HG03432 (cell line): ENCODE data around the gene CAGE1.
"Not testable (repeated sequence)": the region's sequence is repeated elsewhere in the genome, so short reads cannot be mapped to it uniquely, and the experiment has no call there.

Source experiments
- ATAC-seq: cut with Tn5 transposase; IDR thresholded peaks from one replicate; pipeline ENCODE4 v1.9.1; 2021; ENCODE audit warnings: mild to moderate bottlenecking, moderate library complexity; ENCODE audit not compliant: unreplicated experiment

The CAGE1 gene

GRCh38 chr6:7410851-7411250 is 21.3 kb upstream of the CAGE1 start:
- ATAC-seq = no peak

GRCh38 chr6:7409740-7410139 is 20.2 kb upstream of the CAGE1 start:
- ATAC-seq = no peak

GRCh38 chr6:7406743-7407142 is 17.2 kb upstream of the CAGE1 start:
- no peak for ATAC-seq

DNA sequence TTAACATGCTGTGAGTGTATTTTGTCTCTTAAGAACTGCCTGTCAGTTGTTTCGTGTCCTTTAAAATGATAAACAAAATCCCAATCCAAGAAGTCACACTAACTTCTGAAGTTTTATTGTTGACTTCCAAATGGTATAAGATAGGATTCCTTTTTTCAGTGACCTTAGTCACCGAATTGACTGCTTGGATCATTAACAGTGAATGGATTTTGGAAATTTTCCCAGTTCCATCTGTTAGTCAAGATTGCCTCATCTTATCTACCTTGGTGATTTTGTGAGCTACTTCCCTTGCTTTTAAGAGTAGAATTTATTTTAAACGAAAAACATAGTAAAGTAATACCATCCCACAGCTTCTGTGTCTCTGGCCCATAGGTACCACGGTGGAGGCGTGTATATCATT is 15.0 kb upstream of the CAGE1 start:
- no peak for ATAC-seq

DNA sequence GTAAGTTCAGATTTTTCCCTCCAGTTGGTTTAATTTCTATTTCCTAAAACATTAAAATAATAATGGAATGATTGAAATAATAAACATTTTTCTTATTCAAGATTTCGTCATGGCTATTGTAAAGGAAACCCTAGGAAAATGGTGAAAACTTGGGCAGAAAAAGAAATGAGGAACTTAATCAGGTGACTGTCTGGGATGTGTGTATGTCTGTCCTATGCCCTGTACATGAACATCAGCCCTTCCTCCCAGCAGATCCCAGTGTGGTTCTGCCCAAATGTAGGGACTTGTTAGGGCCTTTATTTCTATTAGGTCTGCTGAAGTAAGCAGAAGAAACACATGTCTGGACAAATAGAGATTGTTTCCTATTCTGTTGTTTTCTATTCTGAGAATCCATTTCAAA is 13.2 kb upstream of the CAGE1 start:
- no peak for ATAC-seq

DNA sequence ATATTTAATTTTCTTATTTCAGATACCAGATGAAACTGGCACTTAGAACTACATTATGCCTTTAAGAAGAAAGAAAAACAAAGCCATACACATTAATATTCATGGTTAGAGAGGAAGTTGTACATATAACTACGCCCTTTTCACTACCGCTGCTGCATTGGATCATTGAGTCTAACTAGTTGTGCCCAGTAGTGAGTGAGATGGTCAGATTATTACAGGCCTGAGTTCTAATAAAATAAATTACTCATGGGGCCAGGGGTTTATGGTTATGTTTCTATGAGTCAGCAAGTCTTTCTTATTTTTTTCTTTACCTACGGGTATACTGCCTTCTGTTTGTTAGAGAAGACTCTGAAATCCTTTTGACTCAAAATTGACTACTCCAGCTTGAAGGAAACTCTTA is 11.5 kb upstream of the CAGE1 start:
- ATAC-seq = no peak

DNA sequence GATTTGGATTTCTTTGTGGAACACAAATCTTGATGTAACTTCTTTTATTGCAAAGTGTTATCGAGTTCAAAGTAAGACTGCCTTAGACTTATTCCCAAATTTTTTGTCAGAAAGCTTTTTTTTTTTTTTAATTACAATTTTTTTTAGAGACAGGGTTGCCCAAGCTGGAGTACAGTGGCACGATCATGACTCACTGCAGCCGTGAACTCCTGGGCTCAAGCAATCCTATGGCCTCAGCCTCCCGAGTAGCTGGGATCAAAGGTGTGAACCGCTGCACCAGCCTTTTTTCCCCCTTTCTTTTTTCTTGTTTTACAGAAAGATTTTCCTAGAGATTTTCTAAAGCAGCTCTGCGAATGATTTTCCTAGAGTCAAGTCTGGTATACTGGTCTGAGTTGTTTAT is 2.9 kb upstream of the CAGE1 start:
- ATAC-seq = no peak

DNA sequence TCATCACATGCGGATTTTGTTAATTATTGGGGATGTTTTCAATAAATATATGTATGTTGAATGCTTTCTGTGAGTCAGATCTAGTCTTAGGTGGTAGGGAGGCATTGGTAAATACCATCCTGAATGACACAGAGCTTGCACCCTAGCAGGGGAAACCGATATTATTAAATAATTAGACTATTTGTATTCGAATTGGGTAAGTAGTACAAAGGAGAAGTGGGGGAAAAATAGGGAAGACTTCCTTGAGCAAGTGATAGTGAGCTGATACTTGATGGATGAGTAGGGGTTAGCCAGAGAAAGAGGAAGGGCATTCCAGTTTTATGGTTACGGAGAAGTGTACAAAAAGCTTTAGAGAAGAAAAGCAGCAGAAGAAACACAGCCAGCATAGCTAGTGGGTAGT is 1.6 kb upstream of the CAGE1 start:
- ATAC-seq = no peak

GRCh38 chr6:7390226-7390878 is 810 bp upstream of the CAGE1 start:
- ATAC-seq = peak; percentile 10

- no peak for ATAC-seq
Measured at GRCh38 chr6:7389162-7389450, 436 bp downstream of the CAGE1 start.

DNA sequence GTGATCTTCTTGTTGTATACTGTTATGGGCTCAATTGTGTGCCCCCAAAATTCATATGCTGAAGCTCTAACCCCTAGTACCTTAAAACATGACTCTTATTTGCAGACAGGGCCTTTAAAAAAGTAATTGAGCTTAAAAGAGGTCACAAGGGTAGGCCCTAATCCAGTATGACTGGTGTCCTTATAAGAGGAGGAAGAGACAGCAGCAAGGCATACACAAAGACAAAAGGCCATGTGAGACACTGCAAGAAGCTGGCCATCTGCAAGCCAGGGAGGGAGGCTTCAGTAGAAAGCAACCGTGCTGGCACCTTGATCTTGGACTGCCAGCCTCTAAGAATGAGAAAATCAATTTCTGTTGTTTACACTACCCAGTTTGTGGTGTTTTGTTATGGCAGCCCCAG is 8.4 kb downstream of the CAGE1 start:
- ATAC-seq = no peak

DNA sequence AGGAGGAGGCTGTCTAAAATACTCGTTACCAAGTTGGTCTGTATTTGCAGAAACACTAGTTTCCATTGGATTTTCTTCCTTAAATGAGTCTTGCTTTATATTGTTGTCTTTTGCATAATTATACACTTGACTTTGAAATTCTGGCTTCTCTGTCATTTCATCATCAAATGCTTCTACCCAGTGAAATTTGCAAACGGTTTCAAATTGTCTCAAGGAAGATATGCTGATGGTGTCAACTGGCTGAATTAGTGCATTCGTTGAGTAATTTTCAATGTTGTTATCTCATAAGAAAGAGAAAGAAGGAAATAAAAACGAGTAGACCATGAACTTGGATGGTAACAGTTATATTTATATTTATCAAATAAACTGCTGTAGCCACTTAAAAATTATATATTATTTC is 10.8 kb downstream of the CAGE1 start:
- ATAC-seq = no peak

GRCh38 chr6:7377961-7378360 is 11.6 kb downstream of the CAGE1 start:
- ATAC-seq = no peak

DNA sequence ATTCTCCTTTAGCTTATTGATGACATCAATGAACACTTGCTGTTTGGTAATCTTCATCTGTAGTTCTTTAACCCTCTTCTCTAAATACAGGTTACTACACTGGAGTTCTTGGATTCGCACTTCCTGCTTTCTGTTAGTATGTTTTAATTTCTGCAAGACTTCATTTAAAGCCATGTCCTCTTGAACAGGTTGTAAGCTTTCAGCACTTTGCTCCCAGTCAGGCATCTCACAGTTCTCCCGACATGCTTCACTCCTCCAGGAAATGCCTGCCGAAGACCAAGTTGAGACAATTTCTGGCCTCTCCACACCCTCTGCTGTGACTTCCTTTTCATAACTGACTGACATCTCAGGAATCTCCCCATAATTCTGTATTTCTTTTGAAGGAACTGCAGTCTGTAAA is 15.8 kb downstream of the CAGE1 start:
- no peak for ATAC-seq

- no peak for ATAC-seq
Measured at GRCh38 chr6:7367408-7367807, 22.1 kb downstream of the CAGE1 start.

DNA sequence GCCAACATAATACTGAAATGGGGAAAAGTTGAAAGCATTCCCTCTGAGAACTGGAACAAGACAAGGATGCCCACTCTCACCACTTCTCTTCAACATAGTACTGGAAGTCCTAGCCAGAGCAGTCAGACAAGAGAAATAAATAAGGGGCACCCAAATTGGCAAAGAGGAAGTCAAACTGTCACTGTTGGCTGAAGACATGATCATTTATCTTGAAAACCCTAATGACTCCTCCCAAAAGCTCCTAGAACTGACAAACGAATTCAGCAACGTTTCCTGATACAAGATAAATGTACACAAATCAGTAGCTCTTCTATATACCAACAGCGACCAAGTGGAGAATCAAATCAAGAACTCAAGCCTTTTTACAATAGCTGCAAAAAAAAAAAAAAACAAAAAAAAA is 37.6 kb downstream of the CAGE1 start:
- not testable (repeated sequence) for ATAC-seq

GRCh38 chr6:7350591-7350990 is 39.0 kb downstream of the CAGE1 start:
- ATAC-seq = not testable (repeated sequence)

DNA sequence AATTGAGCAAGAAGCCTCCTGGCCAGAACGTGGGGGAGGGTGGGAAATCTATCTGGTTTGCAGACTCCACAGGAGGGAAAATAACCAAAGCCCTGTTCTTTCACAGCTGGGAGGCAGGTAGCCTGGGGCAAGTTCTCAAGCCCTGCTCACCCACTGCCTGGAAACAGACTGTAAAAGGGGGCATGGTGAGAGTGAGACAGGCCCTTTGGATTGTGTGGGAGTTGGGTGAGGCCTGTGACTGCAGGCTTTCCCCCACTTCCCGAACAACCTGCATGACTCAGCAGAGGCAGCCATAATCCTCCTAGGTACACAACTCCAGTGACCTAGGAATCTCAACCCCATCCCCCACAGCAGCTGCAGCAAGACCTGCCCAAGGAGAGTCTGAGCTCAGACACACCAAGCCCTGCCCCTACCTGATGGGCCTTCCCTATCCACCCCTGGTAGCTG is 42.0 kb downstream of the CAGE1 start:
- ATAC-seq = not testable (repeated sequence)

DNA sequence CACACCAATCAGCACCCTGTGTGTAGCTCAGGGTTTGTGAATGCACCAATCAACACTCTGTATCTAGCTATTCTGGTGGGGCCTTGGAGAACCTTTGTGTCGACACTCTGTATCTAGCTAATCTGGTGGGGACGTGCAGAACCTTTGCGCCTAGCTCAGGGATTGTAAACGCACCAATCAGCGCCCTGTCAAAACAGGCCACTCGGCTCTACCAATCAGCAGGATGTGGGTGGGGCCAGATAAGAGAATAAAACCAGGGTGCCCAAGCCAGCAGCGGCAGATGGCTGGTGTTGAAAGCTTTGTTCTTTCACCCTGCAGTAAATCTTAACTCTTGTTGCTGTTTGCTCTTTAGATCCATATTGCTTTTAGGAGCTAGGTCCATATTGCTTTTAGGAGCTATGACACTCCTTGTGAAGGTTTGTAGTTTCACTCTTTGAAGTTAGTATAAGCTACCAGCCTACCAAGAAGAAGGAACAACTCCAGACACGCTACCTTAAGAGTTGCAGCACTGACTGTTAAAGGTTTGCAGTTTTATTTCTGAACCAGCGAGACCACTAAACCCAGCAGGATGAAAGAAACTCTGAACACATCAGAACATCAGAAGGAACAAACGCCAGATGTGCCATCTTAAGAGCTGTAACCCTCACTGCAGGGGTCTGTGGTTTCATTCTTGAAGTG is 44.6 kb downstream of the CAGE1 start:
- not testable (repeated sequence) for ATAC-seq

DNA sequence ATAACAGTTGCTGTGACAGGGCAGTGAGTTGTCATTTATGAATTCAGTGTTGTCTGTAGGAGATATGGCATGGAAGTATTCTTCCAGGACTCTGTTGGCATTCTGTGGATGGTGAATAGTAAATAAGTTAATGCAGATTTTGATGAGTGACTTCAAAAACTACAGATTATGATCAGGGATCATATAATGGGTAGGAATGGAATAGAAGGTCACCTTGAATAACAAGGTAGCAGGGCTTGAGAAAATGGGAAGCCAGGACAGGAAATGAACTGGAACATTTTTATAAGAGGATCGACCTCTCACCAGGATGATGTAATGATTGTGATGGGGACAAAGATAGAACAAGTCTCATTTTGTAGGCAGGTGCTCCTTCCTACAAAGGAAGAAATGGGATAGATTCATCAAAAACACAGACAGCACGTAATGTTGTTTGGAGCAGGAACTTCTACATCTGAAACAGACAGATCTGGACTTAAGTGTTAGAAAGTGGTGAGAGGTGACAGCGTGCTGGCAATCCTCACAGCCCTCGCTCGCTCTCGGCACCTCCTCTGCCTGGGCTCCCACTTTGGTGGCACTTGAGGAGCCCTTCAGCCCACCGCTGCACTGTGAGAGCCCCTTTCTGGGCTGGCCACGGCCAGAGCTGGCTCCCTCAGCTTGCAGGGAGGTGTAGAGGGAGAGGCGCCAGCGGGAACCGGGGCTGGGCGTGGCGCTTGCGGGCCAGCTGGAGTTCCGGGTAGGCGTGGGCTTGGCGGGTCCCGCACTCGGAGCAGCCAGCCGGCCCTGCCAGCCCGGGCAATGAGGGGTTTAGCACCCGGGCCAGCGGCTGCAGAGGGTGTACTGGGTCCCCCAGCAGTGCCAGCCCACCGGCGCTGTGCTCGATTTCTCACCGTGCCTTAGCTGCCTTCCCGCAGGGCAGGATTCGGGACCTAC is 45.7 kb downstream of the CAGE1 start:
- no peak for ATAC-seq

- ATAC-seq = peak; percentile 95
Measured at GRCh38 chr6:7341989-7342742, 47.4 kb downstream of the CAGE1 start.
